Endothelial cell of umbilical vein (primary cell): ENCODE data around the gene MRPL41. TPM values are rescaled to one million over a fixed set of nuclear protein-coding genes. Genes with fewer than 3 reads are reported as not detected.

Experiments used
- BruUV-seq: library from RNA; stranded (reverse); fragments of 400-500 nt; replicated peaks from 2 replicates; lab custom pipeline; 2021; lab: Mats Ljungman, UMichigan
- CTCF ChIA-PET: fragments of 300-600, 350-600 bp; sonication (Branson Sonifier 250); formaldehyde crosslinking; loops from one replicate; lab custom pipeline; 2021; ENCODE audit warnings: antibody characterized with exemption, inconsistent platforms; lab: Charles Lee
- POLR2A ChIA-PET: fragments of 300-600, 350-600 bp; sonication (Branson Sonifier 250); formaldehyde crosslinking; loops from one replicate; lab custom pipeline; 2021; ENCODE audit warnings: antibody characterized with exemption, inconsistent platforms; lab: Charles Lee
- DNase-seq: peaks from one replicate; pipeline ENCODE4 v3.0.0-alpha.2; 2011; ENCODE audit warnings: low read depth, low spot score
- FAIRE-seq: peaks from 2 replicates; lab custom pipeline; 2011; peaks lifted over from hg19 to GRCh38; lab: Jason Lieb, UNC
- H2AFZ ChIP-seq: 2 replicates; pipeline ENCODE4 v1.6.0; 2012; ENCODE audit warnings: low read depth, low read length, control low read depth, inconsistent platforms
- H3K27ac ChIP-seq: 2 replicates; pipeline ENCODE4 v1.5.1; 2011; ENCODE audit warnings: low read depth, mild to moderate bottlenecking, control low read depth, low read length, moderate library complexity; ENCODE audit not compliant: insufficient read depth
- H3K27me3 ChIP-seq, 2 experiments: 2 replicates each; pipeline versions ENCODE4 v1.6.0 to v1.6.1; 2011; ENCODE audit warnings: low read length in 2 of 2, mixed read lengths in 1 of 2; ENCODE audit not compliant: control insufficient read depth in 2 of 2, insufficient read depth in 2 of 2
- H3K36me3 ChIP-seq, 2 experiments: 2 replicates in 1 of 2; 3 replicates in 1 of 2; pipeline ENCODE4 v1.5.1; 2011; ENCODE audit warnings: low read length in 2 of 2, mild to moderate bottlenecking in 1 of 2, moderate library complexity in 1 of 2; ENCODE audit not compliant: control insufficient read depth in 2 of 2, insufficient read depth in 2 of 2; ENCODE audit errors: extremely low read depth in 1 of 2
- H3K4me1 ChIP-seq: 3 replicates; pipeline ENCODE4 v1.5.1; 2011; ENCODE audit warnings: mild to moderate bottlenecking, low read length; ENCODE audit not compliant: control insufficient read depth, insufficient read depth; ENCODE audit errors: extremely low read depth
- H3K4me2 ChIP-seq: 2 replicates; pipeline ENCODE4 v1.6.1; 2011; ENCODE audit warnings: low read length, control low read depth, mixed read lengths; ENCODE audit not compliant: insufficient read depth
- H3K4me3 ChIP-seq, 3 experiments: fragments of 200-600 bp in 1 of 3; sonication (generic), shearing (Covaris generic) in 1 of 3; replicated peaks in 1 of 3; 2 replicates each; pipeline ENCODE4 v1.5.1; 2011 to 2016; ENCODE audit warnings: control low read depth in 3 of 3, low read length in 3 of 3, mild to moderate bottlenecking in 2 of 3, inconsistent platforms in 1 of 3, low read depth in 1 of 3, moderate library complexity in 1 of 3; ENCODE audit not compliant: insufficient read depth in 1 of 3
- H3K79me2 ChIP-seq: 2 replicates; pipeline ENCODE4 v1.6.0; 2012; ENCODE audit warnings: low read length, inconsistent platforms; ENCODE audit not compliant: control insufficient read depth, insufficient read depth
- H3K9ac ChIP-seq: replicated peaks from 2 replicates; pipeline ENCODE3; 2011; ENCODE audit warnings: low read length, control low read depth; ENCODE audit not compliant: insufficient read depth; ENCODE audit errors: extremely low read depth
- H3K9me1 ChIP-seq: replicated peaks from 3 replicates; pipeline ENCODE4 v1.6.0; 2011; ENCODE audit warnings: mild to moderate bottlenecking, low read length; ENCODE audit not compliant: control insufficient read depth, insufficient read depth; ENCODE audit errors: extremely low read depth
- H3K9me3 ChIP-seq: replicated peaks from 2 replicates; pipeline ENCODE4 v1.5.1; 2012; ENCODE audit warnings: low read length, inconsistent platforms; ENCODE audit not compliant: control insufficient read depth, insufficient read depth
- H4K20me1 ChIP-seq: replicated peaks from 2 replicates; pipeline ENCODE3; 2011; ENCODE audit warnings: mild to moderate bottlenecking, low read length; ENCODE audit not compliant: control insufficient read depth, insufficient read depth; ENCODE audit errors: extremely low read depth
- CTCF ChIP-seq, 2 donors: IDR thresholded peaks; 1 replicate in 1 of 2; 2 replicates in 1 of 2; pipeline ENCODE4 v1.5.1; 2011; ENCODE audit warnings: low read length in 2 of 2, mild to moderate bottlenecking in 2 of 2, moderate library complexity in 2 of 2, control low read depth in 1 of 2, inconsistent platforms in 1 of 2, low read depth in 1 of 2; ENCODE audit not compliant: insufficient read depth in 1 of 2; ENCODE audit errors: extremely low read depth in 1 of 2
- EZH2 ChIP-seq: IDR thresholded peaks from 2 replicates; pipeline ENCODE4 v1.6.1; 2012; ENCODE audit warnings: borderline replicate concordance, low read depth, mild to moderate bottlenecking, moderate library complexity, low read length, inconsistent platforms; ENCODE audit not compliant: severe bottlenecking
- FOS ChIP-seq: IDR thresholded peaks from 2 replicates; pipeline ENCODE4 v1.6.1; 2011; ENCODE audit warnings: mild to moderate bottlenecking, low read length, moderate library complexity, borderline replicate concordance; ENCODE audit not compliant: insufficient read depth
- GATA2 ChIP-seq: IDR thresholded peaks from 2 replicates; pipeline ENCODE4 v1.7.0; 2011; ENCODE audit warnings: low read depth, mild to moderate bottlenecking, moderate library complexity, mixed read lengths, low read length; ENCODE audit not compliant: insufficient read length, insufficient read depth
- JUN ChIP-seq: IDR thresholded peaks from 2 replicates; pipeline ENCODE4 v1.6.1; 2011; ENCODE audit warnings: borderline replicate concordance, low read depth; ENCODE audit not compliant: insufficient read length, insufficient read depth
- MYC ChIP-seq: IDR thresholded peaks from one replicate; pipeline ENCODE4 v1.6.1; 2011; ENCODE audit warnings: mild to moderate bottlenecking, low read depth, low read length
- POLR2A ChIP-seq: IDR thresholded peaks from 2 replicates; pipeline ENCODE4 v1.6.1; 2012; ENCODE audit warnings: low read depth, mild to moderate bottlenecking, control low read depth, low read length
- POLR2AphosphoS5 ChIP-seq: IDR thresholded peaks from 2 replicates; pipeline ENCODE4 v1.6.1; 2012; ENCODE audit warnings: low read depth, mild to moderate bottlenecking, control low read depth, low read length, moderate library complexity; ENCODE audit not compliant: insufficient read depth
- dilution Hi-C: fragments of 300-500 bp; cut with MboI; formaldehyde crosslinking; loops from one replicate; pipeline ENCODE4 v1.15.0; 2019; ENCODE audit warnings: low sequenced_read_pairs; ENCODE audit not compliant: extremely low pct_ligation_motif_present
- intact Hi-C: fragments of 100-400 bp; cut with micrococcal nuclease; formaldehyde crosslinking; loops from one replicate; pipeline ENCODE4 v1.10.0; 2022
- polyA plus RNA-seq, 4 experiments: library from polyadenylated mRNA; depleted of rRNA in 3 of 4; stranded (reverse) in 3 of 4; unstranded in 1 of 4; fragments of >200 nt; gene quantifications; 2 replicates each; pipeline versions ENCODE4 v1.2.1 to v1.2.3, GENCODE V29; 2011 to 2012; ENCODE audit warnings: missing spikeins in 1 of 4
- total RNA-seq: library from RNA; stranded (reverse); gene quantifications from 2 replicates; pipeline ENCODE4 v1.2.3, GENCODE V29; 2021
- TF ChIP-seq, protein P1 (sequence below): IDR thresholded peaks from 2 replicates; pipeline ENCODE4 v1.6.1; 2011; ENCODE audit not compliant: insufficient read depth, insufficient read length

The MRPL41 gene
- total and polyA plus RNA-seq, 2 donors (not counting 3 experiments of a cell fraction or from before 2014, with no cell fraction given), result 50.4 to 50.7 TPM

GRCh38 chr9:137514691-137515337 lies 36.9 kb upstream of the MRPL41 start:
- DNase-seq (no peak), FAIRE-seq (no peak)
- no peak overlapping the region for H3K9ac ChIP-seq
- H3K27me3 ChIP-seq, result no peaks in the 10 kb centered on the region
- no peaks in the 10 kb centered on the region for H4K20me1 ChIP-seq
- H3K4me1 ChIP-seq, result no peaks in the 10 kb centered on the region
- H3K79me2 ChIP-seq, result no peaks in the 10 kb centered on the region
- no peaks in the 10 kb centered on the region for H3K9me3 ChIP-seq
- H3K9me1 ChIP-seq, result no peaks in the 10 kb centered on the region
- intact Hi-C loops, result no loop called here
- ChIA-PET POLR2A (no interaction called here), CTCF (no interaction called here)
- no TSS peak for BruUV-seq
- no peak overlapping the region for H3K4me3 ChIP-seq
- no peak overlapping the region for H3K4me2 ChIP-seq
- H3K27ac ChIP-seq, result no peak overlapping the region
- TF ChIP-seq MYC (no peak), FOS (no peak), EZH2 (no peak), JUN (no peak), CTCF (IDR thresholded peaks at IDR 0.05; ENCODE audit: extremely low read depth in 1 of 2, insufficient read depth in 1 of 2, low read depth in 1 of 2, low read length in 2 of 2) (no peak), POLR2AphosphoS5 (no peak), POLR2A (no peak), GATA2 (no peak)
- TF ChIP-seq, protein P1, sequence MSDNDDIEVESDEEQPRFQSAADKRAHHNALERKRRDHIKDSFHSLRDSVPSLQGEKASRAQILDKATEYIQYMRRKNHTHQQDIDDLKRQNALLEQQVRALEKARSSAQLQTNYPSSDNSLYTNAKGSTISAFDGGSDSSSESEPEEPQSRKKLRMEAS, result no peak
- H2AFZ ChIP-seq, result no peak overlapping the region
- dilution Hi-C loops, result no loop called here
- no peaks in the 10 kb centered on the region for H3K36me3 ChIP-seq
